HCT116 (cell line): ENCODE measurements around the gene LIG3. TPM values are rescaled to one million over a fixed set of nuclear protein-coding genes. Genes with fewer than 3 reads are reported as not detected.

Experiments used
- ATAC-seq: fragments of 200-7000 bp; cut with Tn5 transposase; 2 replicates; pipeline ENCODE4 v1.9.1; 2020; ENCODE audit warnings: mild to moderate bottlenecking, moderate library complexity
- BruUV-seq: library from RNA; stranded (reverse); fragments of 400-500 nt; replicated peaks from 2 replicates; lab custom pipeline; 2021; lab: Mats Ljungman, UMichigan
- CTCF ChIA-PET: fragments of 300-600 bp; sonication (Branson Sonifier 250); formaldehyde crosslinking; loops from one replicate; lab custom pipeline; 2021; ENCODE audit warnings: antibody characterized with exemption; lab: Charles Lee
- POLR2A ChIA-PET: fragments of 300-600, 350-600 bp; sonication (Branson Sonifier 250); formaldehyde crosslinking; loops from one replicate; lab custom pipeline; 2021; ENCODE audit warnings: antibody characterized with exemption; lab: Charles Lee
- RAD21 ChIA-PET, 2 experiments: fragments of 300-600 bp; sonication (Branson Sonifier 250); formaldehyde crosslinking; loops; one replicate each; lab custom pipeline; 2023; ENCODE audit warnings: low total read pairs in 2 of 2; ENCODE audit not compliant: uncharacterized antibody in 2 of 2, unreplicated experiment in 2 of 2, low non-redundant PET in 1 of 2; lab: Charles Lee
- DNase-seq: peaks from one replicate; pipeline ENCODE4 v3.0.0-alpha.2; 2010; ENCODE audit warnings: low read depth, low spot score
- H2AFZ ChIP-seq: fragments of 200-600 bp; shearing (Covaris generic), sonication (generic); 2 replicates; pipeline ENCODE4 v1.6.1; 2017; ENCODE audit warnings: low read depth, mixed run types, mixed read lengths, antibody characterized with exemption, low read length; ENCODE audit not compliant: poor library complexity, severe bottlenecking
- H3K27ac ChIP-seq: 2 replicates; pipeline ENCODE4 v1.5.1; 2012; ENCODE audit warnings: low read depth, low read length
- H3K27me3 ChIP-seq: fragments of 200-600 bp; sonication (generic); 2 replicates; pipeline ENCODE4 v1.6.1; 2016; ENCODE audit warnings: mixed run types, low read length, mixed read lengths; ENCODE audit not compliant: insufficient read depth
- H3K36me3 ChIP-seq, 2 experiments: fragments of 200-500 bp in 1 of 2; fragments of 200-600 bp in 1 of 2; sonication (Bioruptor generic) in 1 of 2; sonication (generic) in 1 of 2; 2 replicates each; pipeline versions ENCODE4 v1.5.1 to v1.6.1; 2014 to 2016; ENCODE audit warnings: low read length in 2 of 2, inconsistent platforms in 1 of 2, mixed read lengths in 1 of 2, mixed run types in 1 of 2; ENCODE audit not compliant: insufficient read depth in 2 of 2, control insufficient read depth in 1 of 2
- H3K4me1 ChIP-seq, 2 experiments: fragments of 200-600 bp in 1 of 2; sonication (generic) in 1 of 2; 2 replicates each; pipeline versions ENCODE4 v1.5.1 to v1.6.1; 2012 to 2017; ENCODE audit warnings: low read length in 2 of 2, inconsistent platforms in 1 of 2, mild to moderate bottlenecking in 1 of 2, mixed read lengths in 1 of 2, mixed run types in 1 of 2, moderate library complexity in 1 of 2; ENCODE audit not compliant: insufficient read depth in 2 of 2, control insufficient read depth in 1 of 2
- H3K4me2 ChIP-seq: fragments of 200-600 bp; sonication (generic); 2 replicates; pipeline ENCODE4 v1.6.1; 2017; ENCODE audit warnings: mixed run types, low read length, mixed read lengths
- H3K4me3 ChIP-seq, 2 experiments: fragments of 200-600 bp in 1 of 2; sonication (generic) in 1 of 2; replicated peaks in 1 of 2; 2 replicates each; pipeline ENCODE4 v1.5.1; 2011 to 2016; ENCODE audit warnings: low read length in 2 of 2, control low read depth in 1 of 2, low read depth in 1 of 2, mild to moderate bottlenecking in 1 of 2, mixed read lengths in 1 of 2, mixed run types in 1 of 2
- H3K79me2 ChIP-seq: fragments of 200-600 bp; sonication (generic); 2 replicates; pipeline ENCODE4 v1.6.1; 2017; ENCODE audit warnings: mild to moderate bottlenecking, mixed run types, low read length, moderate library complexity, mixed read lengths; ENCODE audit not compliant: insufficient read depth
- H3K9ac ChIP-seq: fragments of 200-600 bp; sonication (generic); 2 replicates; pipeline ENCODE4 v1.6.1; 2016; ENCODE audit warnings: low read length, mixed read lengths
- H3K9me2 ChIP-seq: fragments of 200-600 bp; sonication (generic), shearing (Covaris generic); 2 replicates; pipeline ENCODE4 v1.6.1; 2017; ENCODE audit warnings: mixed run types, mild to moderate bottlenecking, moderate library complexity; ENCODE audit not compliant: insufficient read depth
- H3K9me3 ChIP-seq, 2 experiments: fragments of 200-500 bp in 1 of 2; fragments of 200-600 bp in 1 of 2; sonication (Bioruptor generic) in 1 of 2; sonication (generic) in 1 of 2; 2 replicates each; pipeline ENCODE4 v1.6.1; 2014 to 2017; ENCODE audit warnings: low read length in 2 of 2, mixed read lengths in 2 of 2, inconsistent platforms in 1 of 2, low read depth in 1 of 2, mild to moderate bottlenecking in 1 of 2, mixed run types in 1 of 2, moderate library complexity in 1 of 2; ENCODE audit not compliant: control insufficient read depth in 1 of 2, insufficient read depth in 1 of 2
- H4K20me1 ChIP-seq: fragments of 200-600 bp; sonication (generic), shearing (Covaris generic); 2 replicates; pipeline ENCODE4 v1.6.1; 2017; ENCODE audit warnings: mixed run types, mild to moderate bottlenecking, moderate library complexity; ENCODE audit not compliant: insufficient read depth
- CBX3 ChIP-seq: IDR thresholded peaks from 2 replicates; pipeline ENCODE4 v1.6.1; 2012; ENCODE audit warnings: low read depth
- CEBPB ChIP-seq: IDR thresholded peaks from 2 replicates; pipeline ENCODE4 v1.6.1; 2012; ENCODE audit warnings: low read depth
- ELF1 ChIP-seq: IDR thresholded peaks from 2 replicates; pipeline ENCODE4 v1.6.1; 2012; ENCODE audit warnings: low read depth, borderline replicate concordance
- EZH2 ChIP-seq: fragments of 200-600 bp; sonication (generic); IDR thresholded peaks from 2 replicates; pipeline ENCODE4 v1.6.1; 2017; ENCODE audit warnings: antibody characterized with exemption, mixed run types
- POLR2AphosphoS5 ChIP-seq: IDR thresholded peaks from 2 replicates; pipeline ENCODE4 v1.6.1; 2011; ENCODE audit warnings: mild to moderate bottlenecking, low read depth, low read length, moderate library complexity
- SIN3A ChIP-seq: IDR thresholded peaks from 2 replicates; pipeline ENCODE4 v1.6.1; 2012; ENCODE audit warnings: low read depth
- SP1 ChIP-seq: IDR thresholded peaks from 2 replicates; pipeline ENCODE4 v1.6.1; 2012; ENCODE audit warnings: low read depth
- TCF7L2 ChIP-seq: IDR thresholded peaks from 2 replicates; pipeline ENCODE4 v1.7.0; 2011; ENCODE audit warnings: borderline replicate concordance, inconsistent platforms; ENCODE audit not compliant: insufficient read depth, insufficient read length; ENCODE audit errors: extremely low read depth
- YY1 ChIP-seq: IDR thresholded peaks from 2 replicates; pipeline ENCODE4 v1.6.1; 2011; ENCODE audit warnings: low read length, low read depth, moderate library complexity, mild to moderate bottlenecking; ENCODE audit not compliant: insufficient replicate concordance; ENCODE audit errors: extremely low read depth
- ZBTB33 ChIP-seq: IDR thresholded peaks from 2 replicates; pipeline ENCODE4 v1.6.1; 2011; ENCODE audit warnings: mild to moderate bottlenecking, low read length, moderate library complexity; ENCODE audit not compliant: insufficient replicate concordance; ENCODE audit errors: extremely low read depth
- ZFX ChIP-seq: fragments of 450-650 bp; IDR thresholded peaks from 2 replicates; pipeline ENCODE4 v1.6.1; 2017
- intact Hi-C: fragments of 100-400 bp; cut with micrococcal nuclease; formaldehyde crosslinking; loops from 2 replicates; pipeline ENCODE4 v1.10.0; 2022
- total RNA-seq: library from RNA; stranded (reverse); gene quantifications from one replicate; pipeline ENCODE4 v1.2.1, GENCODE V29; 2021; ENCODE audit not compliant: unreplicated experiment
- TF ChIP-seq, protein P1 (sequence below): IDR thresholded peaks from 2 replicates; pipeline ENCODE4 v1.6.1; 2012
- TF ChIP-seq, protein P2 (sequence below): IDR thresholded peaks from 2 replicates; pipeline ENCODE4 v1.6.1; 2012

Gene LIG3
- total RNA-seq, 1 experiment from 2014 or later: 49.4 TPM

GRCh38 chr17:34979153-34979552 lies 1.2 kb upstream of the LIG3 start:
- H2AFZ ChIP-seq: no peak overlapping the region
- CTCF ChIA-PET: no interaction called here
- ATAC-seq (no peak), DNase-seq (no peak)
- peaks cover 9 to 19% of the 10 kb centered on the region in 2 experiments; a peak in 3 of 4 replicates for H3K4me1 ChIP-seq
- H3K79me2 ChIP-seq: peaks cover 29% of the 10 kb centered on the region
- H3K9me2 ChIP-seq: no peaks in the 10 kb centered on the region
- H3K27me3 ChIP-seq: no peaks in the 10 kb centered on the region
- no peaks in the 10 kb centered on the region for H3K9me3 ChIP-seq
- H3K4me3 ChIP-seq: peak overlapping the region; percentile 68 to 80; a peak in 3 of 4 replicates
- BruUV-seq: no TSS peak
- POLR2A ChIA-PET: interaction anchor here (1.4 to 1.8 kb wide), 2 partner anchors 10 to 13 kb away, joined by 4 to 5 read pairs; no protein-coding TSS in a partner anchor
- no peaks in the 10 kb centered on the region for H3K36me3 ChIP-seq
- H3K9ac ChIP-seq: peak overlapping the region; percentile 93; the same call in 1 of the 2 replicates
- no peaks in the 10 kb centered on the region for H4K20me1 ChIP-seq
- peak overlapping the region; percentile 87; the same call in 1 of the 2 replicates for H3K27ac ChIP-seq
- TF ChIP-seq EZH2: no peak
- TF ChIP-seq ELF1: no peak
- TF ChIP-seq ZFX: no peak
- TF ChIP-seq SP1: no peak
- TF ChIP-seq, all 23 proteins: peak for 0
- intact Hi-C loops: no loop called here
- RAD21 ChIA-PET: no interaction called here
- peak overlapping the region; percentile 90 for H3K4me2 ChIP-seq

- ATAC-seq (no peak), DNase-seq (no peak)
- BruUV-seq: TSS peak; percentile 98
- Histone ChIP-seq H2AFZ (peak overlapping the region; percentile 67), H3K9me2 (no peaks in the 10 kb centered on the region), H3K9me3 (no peaks in the 10 kb centered on the region), H4K20me1 (no peaks in the 10 kb centered on the region), H3K4me2 (peak overlapping the region; percentile 90), H3K79me2 (peaks cover 30% of the 10 kb centered on the region), H3K4me3 (peak overlapping the region; percentile 68 to 80), H3K27ac (peak overlapping the region; percentile 87), H3K27me3 (no peaks in the 10 kb centered on the region), H3K9ac (peak overlapping the region; percentile 93), H3K36me3 (0 out of 4 replicates have a peak, but pooled peaks cover 0 to 2% of the 10 kb centered on the region in 2 experiments), H3K4me1 (peaks cover 9 to 19% of the 10 kb centered on the region in 2 experiments; a peak in 3 of 4 replicates)
- TF ChIP-seq CBX3: no peak
- TF ChIP-seq, protein P1, sequence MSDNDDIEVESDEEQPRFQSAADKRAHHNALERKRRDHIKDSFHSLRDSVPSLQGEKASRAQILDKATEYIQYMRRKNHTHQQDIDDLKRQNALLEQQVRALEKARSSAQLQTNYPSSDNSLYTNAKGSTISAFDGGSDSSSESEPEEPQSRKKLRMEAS: no peak
- TF ChIP-seq ELF1: no peak
- TF ChIP-seq POLR2AphosphoS5: no peak
- no peak for TF ChIP-seq CEBPB
- no peak for TF ChIP-seq TCF7L2
- no peak for TF ChIP-seq SIN3A
- TF ChIP-seq SP1: no peak
- TF ChIP-seq YY1: no peak
- TF ChIP-seq, protein P2, sequence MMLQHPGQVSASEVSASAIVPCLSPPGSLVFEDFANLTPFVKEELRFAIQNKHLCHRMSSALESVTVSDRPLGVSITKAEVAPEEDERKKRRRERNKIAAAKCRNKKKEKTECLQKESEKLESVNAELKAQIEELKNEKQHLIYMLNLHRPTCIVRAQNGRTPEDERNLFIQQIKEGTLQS: no peak
- TF ChIP-seq ZBTB33: no peak
- intact Hi-C loops: loop anchor here (5.0 kb wide), 2 partner anchors 138 to 262 kb away; partner anchors contain the start of genes RAD51D and SLFN5
- RAD21 ChIA-PET: no interaction called here
- POLR2A ChIA-PET: interaction anchor here (1.4 to 1.8 kb wide), 2 partner anchors 11 to 14 kb away, joined by 4 to 5 read pairs; no protein-coding TSS in a partner anchor
- CTCF ChIA-PET: interaction anchor here (1.4 kb wide), 1 partner anchor 437 kb away, joined by 3 read pairs; no protein-coding TSS in a partner anchor
These were observed 511 bp upstream of the LIG3 start for GRCh38 chr17:34979650-34980352.
